Fibroblast of lung (primary cell): ENCODE data around the gene STRBP. TPM values are rescaled to one million over a fixed set of nuclear protein-coding genes. Genes with fewer than 3 reads are reported as not detected.

Source experiments
- DNase-seq, 2 donors: peaks; one replicate each; pipeline versions ENCODE4 v3.0.0 to v3.0.0-alpha.2; 2010; ENCODE audit warnings: low read depth in 2 of 2
- H2AFZ ChIP-seq: 2 replicates; pipeline ENCODE4 v1.5.1; 2012; ENCODE audit warnings: low read length, control low read depth, inconsistent platforms
- H3K27ac ChIP-seq: 2 replicates; pipeline ENCODE4 v1.5.1; 2011; ENCODE audit warnings: low read length, control low read depth; ENCODE audit not compliant: insufficient read depth
- H3K27me3 ChIP-seq: 2 replicates; pipeline ENCODE4 v1.5.1; 2011; ENCODE audit warnings: mild to moderate bottlenecking, low read length; ENCODE audit not compliant: control insufficient read depth, insufficient read depth
- H3K36me3 ChIP-seq: 2 replicates; pipeline ENCODE4 v1.5.1; 2011; ENCODE audit warnings: low read length; ENCODE audit not compliant: control insufficient read depth, insufficient read depth
- H3K4me1 ChIP-seq: 2 replicates; pipeline ENCODE4 v1.5.1; 2011; ENCODE audit warnings: low read length; ENCODE audit not compliant: control insufficient read depth, insufficient read depth; ENCODE audit errors: extremely low read depth
- H3K4me2 ChIP-seq: 2 replicates; pipeline ENCODE4 v1.5.1; 2011; ENCODE audit warnings: low read length, control low read depth; ENCODE audit not compliant: insufficient read depth; ENCODE audit errors: extremely low read depth
- H3K4me3 ChIP-seq, 4 experiments: fragments of 200-600 bp in 1 of 4; sonication (generic) in 1 of 4; replicated peaks in 1 of 4; 2 replicates each; pipeline ENCODE4 v1.5.1; 2011 to 2016; ENCODE audit warnings: low read length in 4 of 4, low read depth in 3 of 4, mild to moderate bottlenecking in 3 of 4, control low read depth in 2 of 4, inconsistent platforms in 1 of 4, mixed read lengths in 1 of 4; ENCODE audit not compliant: insufficient read depth in 1 of 4; ENCODE audit errors: control extremely low read depth in 1 of 4
- H3K79me2 ChIP-seq: 2 replicates; pipeline ENCODE4 v1.5.1; 2012; ENCODE audit warnings: mild to moderate bottlenecking, low read length, inconsistent platforms; ENCODE audit not compliant: control insufficient read depth, insufficient read depth
- H3K9ac ChIP-seq: 2 replicates; pipeline ENCODE4 v1.5.1; 2011; ENCODE audit warnings: mild to moderate bottlenecking, low read length, control low read depth; ENCODE audit not compliant: insufficient read depth
- H3K9me3 ChIP-seq: 2 replicates; pipeline ENCODE4 v1.5.1; 2012; ENCODE audit warnings: low read depth, low read length; ENCODE audit not compliant: control insufficient read depth, insufficient read depth
- H4K20me1 ChIP-seq: 2 replicates; pipeline ENCODE4 v1.5.1; 2011; ENCODE audit warnings: low read length; ENCODE audit not compliant: control insufficient read depth, insufficient read depth; ENCODE audit errors: extremely low read depth
- EZH2 ChIP-seq: IDR thresholded peaks from 2 replicates; pipeline ENCODE4 v1.5.1; 2012; ENCODE audit warnings: low read length, control low read depth, mild to moderate bottlenecking; ENCODE audit errors: missing control alignments
- polyA plus RNA-seq, 2 donors: library from polyadenylated mRNA; depleted of rRNA in 1 of 2; stranded (reverse) in 1 of 2; unstranded in 1 of 2; fragments of >200 nt; gene quantifications; 2 replicates each; pipeline ENCODE4 v1.2.1, GENCODE V29; 2011 to 2012; ENCODE audit warnings: missing spikeins in 1 of 2
- total RNA-seq: library from RNA; depleted of rRNA; stranded (reverse); fragments of >200 nt; gene quantifications from 2 replicates; pipeline ENCODE4 v1.2.1, GENCODE V29; 2014
- TF ChIP-seq, protein P1 (sequence below), 2 donors: IDR thresholded peaks in 1 of 2; conservative IDR thresholded peaks in 1 of 2; 1 replicate in 1 of 2; 2 replicates in 1 of 2; pipeline ENCODE4 v1.5.1; 2011 to 2012; ENCODE audit warnings: low read length in 2 of 2, control low read depth in 1 of 2, inconsistent platforms in 1 of 2, low read depth in 1 of 2, mild to moderate bottlenecking in 1 of 2

Gene STRBP
- total and polyA plus RNA-seq, 2 donors (not counting 1 experiment from before 2014, with no cell fraction given) = 3.3 to 5.9 TPM

DNA sequence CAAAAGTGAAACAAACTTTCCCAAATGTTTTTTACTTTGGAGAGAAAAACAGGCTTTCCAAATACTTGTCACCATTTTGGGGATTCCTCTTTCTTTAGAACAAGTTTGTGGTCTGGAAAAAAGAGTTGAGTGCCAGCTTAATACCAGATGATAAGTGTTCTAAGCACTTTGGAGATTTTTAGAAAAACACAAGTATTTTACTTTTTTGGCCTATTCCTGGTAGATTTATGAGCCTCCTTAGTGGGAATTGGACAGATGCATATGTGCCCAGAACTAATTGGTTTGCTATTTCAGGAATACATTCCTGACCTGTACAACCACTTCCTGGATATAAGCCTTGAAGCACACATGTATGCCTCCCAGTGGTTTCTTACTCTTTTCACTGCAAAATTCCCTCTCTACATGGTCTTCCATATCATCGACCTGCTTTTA is 194.4 kb downstream of the STRBP start:
- H2AFZ ChIP-seq = no peak overlapping the region
- peak; percentile 57 to 94 for DNase-seq
- no peaks in the 10 kb centered on the region for H3K79me2 ChIP-seq
- H3K27me3 ChIP-seq = no peaks in the 10 kb centered on the region
- H3K4me2 ChIP-seq = peak overlapping the region; percentile 53
- H3K9ac ChIP-seq = no peak overlapping the region
- peaks cover 3% of the 10 kb centered on the region for H3K36me3 ChIP-seq
- no peaks in the 10 kb centered on the region for H3K9me3 ChIP-seq
- H4K20me1 ChIP-seq = no peaks in the 10 kb centered on the region
- H3K4me3 ChIP-seq = peak overlapping the region in 1 of 4 experiments; percentile 17
- TF ChIP-seq, protein P1, sequence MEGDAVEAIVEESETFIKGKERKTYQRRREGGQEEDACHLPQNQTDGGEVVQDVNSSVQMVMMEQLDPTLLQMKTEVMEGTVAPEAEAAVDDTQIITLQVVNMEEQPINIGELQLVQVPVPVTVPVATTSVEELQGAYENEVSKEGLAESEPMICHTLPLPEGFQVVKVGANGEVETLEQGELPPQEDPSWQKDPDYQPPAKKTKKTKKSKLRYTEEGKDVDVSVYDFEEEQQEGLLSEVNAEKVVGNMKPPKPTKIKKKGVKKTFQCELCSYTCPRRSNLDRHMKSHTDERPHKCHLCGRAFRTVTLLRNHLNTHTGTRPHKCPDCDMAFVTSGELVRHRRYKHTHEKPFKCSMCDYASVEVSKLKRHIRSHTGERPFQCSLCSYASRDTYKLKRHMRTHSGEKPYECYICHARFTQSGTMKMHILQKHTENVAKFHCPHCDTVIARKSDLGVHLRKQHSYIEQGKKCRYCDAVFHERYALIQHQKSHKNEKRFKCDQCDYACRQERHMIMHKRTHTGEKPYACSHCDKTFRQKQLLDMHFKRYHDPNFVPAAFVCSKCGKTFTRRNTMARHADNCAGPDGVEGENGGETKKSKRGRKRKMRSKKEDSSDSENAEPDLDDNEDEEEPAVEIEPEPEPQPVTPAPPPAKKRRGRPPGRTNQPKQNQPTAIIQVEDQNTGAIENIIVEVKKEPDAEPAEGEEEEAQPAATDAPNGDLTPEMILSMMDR (conservative IDR thresholded peaks at IDR 0.05 in 1 of 2, IDR thresholded peaks at IDR 0.05 in 1 of 2; ENCODE audit: low read depth in 1 of 2, low read length in 2 of 2) = no peak
- TF ChIP-seq EZH2 = no peak
- peaks cover 13% of the 10 kb centered on the region for H3K4me1 ChIP-seq
- peak overlapping the region; percentile 35 for H3K27ac ChIP-seq

DNA sequence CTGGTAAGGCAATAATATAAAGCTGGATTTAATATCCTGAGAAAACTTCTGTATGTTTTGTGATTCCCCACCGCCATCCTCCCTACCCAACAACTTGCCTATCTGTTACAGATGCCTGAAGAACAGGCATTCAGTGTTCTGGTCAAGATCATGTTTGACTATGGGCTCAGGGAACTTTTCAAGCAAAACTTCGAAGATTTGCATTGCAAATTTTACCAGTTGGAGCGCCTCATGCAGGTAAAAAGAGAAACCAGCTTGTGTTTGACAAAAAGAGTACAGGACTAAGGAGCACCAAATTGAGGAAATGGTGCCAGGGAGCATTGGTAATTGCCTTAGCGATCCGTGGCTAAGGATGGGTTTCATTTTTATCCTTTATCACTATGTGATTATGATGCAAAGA is 194.9 kb downstream of the STRBP start:
- no peak for TF ChIP-seq EZH2
- TF ChIP-seq, protein P1 (conservative IDR thresholded peaks at IDR 0.05 in 1 of 2, IDR thresholded peaks at IDR 0.05 in 1 of 2; ENCODE audit: low read depth in 1 of 2, low read length in 2 of 2) = no peak
- Histone ChIP-seq H3K4me2 (peak overlapping the region; percentile 53), H3K27ac (no peak overlapping the region), H3K79me2 (no peaks in the 10 kb centered on the region), H3K4me1 (peaks cover 13% of the 10 kb centered on the region), H3K9ac (no peak overlapping the region), H3K4me3 (peak overlapping the region in 1 of 4 experiments; percentile 17), H3K27me3 (no peaks in the 10 kb centered on the region), H4K20me1 (no peaks in the 10 kb centered on the region), H2AFZ (no peak overlapping the region), H3K9me3 (no peaks in the 10 kb centered on the region), H3K36me3 (peaks cover 3% of the 10 kb centered on the region)
- DNase-seq = no peak

DNA sequence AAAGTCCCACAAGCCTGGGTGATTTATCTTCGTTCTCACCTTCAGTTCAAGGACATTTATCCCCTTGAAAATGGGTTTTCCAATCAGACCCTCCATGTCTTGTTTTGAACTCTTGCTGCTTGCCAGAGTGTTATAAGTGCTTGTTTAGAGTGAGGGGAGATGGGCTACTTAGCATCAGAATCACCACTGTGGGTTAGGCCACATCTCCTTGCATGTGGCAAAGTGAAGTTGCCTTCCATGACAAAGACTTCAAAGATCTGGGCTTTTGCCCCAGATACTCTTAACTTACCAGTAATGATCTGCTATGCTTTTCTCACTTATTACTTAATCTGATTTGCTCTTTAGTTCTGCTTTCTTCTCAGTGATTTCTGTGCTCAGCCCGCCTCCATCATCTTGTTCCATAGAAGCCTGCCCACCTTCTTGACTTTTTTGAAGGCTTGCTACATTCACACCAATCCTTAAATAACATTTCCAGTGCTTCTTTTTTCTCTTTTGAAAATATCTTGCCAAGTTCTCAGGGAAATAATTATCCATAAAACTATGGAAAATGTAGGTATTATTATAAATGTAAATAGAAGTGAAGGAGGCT is 195.9 kb downstream of the STRBP start:
- peaks cover 3% of the 10 kb centered on the region for H3K36me3 ChIP-seq
- H3K4me3 ChIP-seq = no peak overlapping the region
- TF ChIP-seq, protein P1 (conservative IDR thresholded peaks at IDR 0.05 in 1 of 2, IDR thresholded peaks at IDR 0.05 in 1 of 2; ENCODE audit: low read depth in 1 of 2, low read length in 2 of 2) = no peak
- no peak for TF ChIP-seq EZH2
- no peaks in the 10 kb centered on the region for H4K20me1 ChIP-seq
- no peaks in the 10 kb centered on the region for H3K27me3 ChIP-seq
- no peaks in the 10 kb centered on the region for H3K79me2 ChIP-seq
- H3K4me2 ChIP-seq = no peak overlapping the region
- DNase-seq = no peak
- no peaks in the 10 kb centered on the region for H3K9me3 ChIP-seq
- H3K27ac ChIP-seq = no peak overlapping the region
- H3K4me1 ChIP-seq = peaks cover 13% of the 10 kb centered on the region
- no peak overlapping the region for H2AFZ ChIP-seq
- H3K9ac ChIP-seq = no peak overlapping the region

Other genes starting within 250 kb of the STRBP start
- gene GPR21, start 234.9 kb downstream of the STRBP start, total RNA-seq = 0.66 and 1.0 TPM in 2 replicates
- gene GPR21, start 234.9 kb downstream of the STRBP start, polyA plus RNA-seq = 1.2 TPM in 1 of 2 replicates, not detected in the other
- under 0.01 TPM in 1 of 2 replicates, not detected in the other for gene CRB2, start 87.6 kb upstream of the STRBP start, total RNA-seq
- not detected in 2 replicates for gene CRB2, start 87.6 kb upstream of the STRBP start, polyA plus RNA-seq